ENCODE results near the gene EI24.
A peak's percentile ranks its signal among the peaks of the same experiment; 100 is the strongest.
"Not testable (repeated sequence)": the region's sequence is repeated elsewhere in the genome, so short reads cannot be mapped to it uniquely, and the experiment has no call there.

Gene EI24

DNA sequence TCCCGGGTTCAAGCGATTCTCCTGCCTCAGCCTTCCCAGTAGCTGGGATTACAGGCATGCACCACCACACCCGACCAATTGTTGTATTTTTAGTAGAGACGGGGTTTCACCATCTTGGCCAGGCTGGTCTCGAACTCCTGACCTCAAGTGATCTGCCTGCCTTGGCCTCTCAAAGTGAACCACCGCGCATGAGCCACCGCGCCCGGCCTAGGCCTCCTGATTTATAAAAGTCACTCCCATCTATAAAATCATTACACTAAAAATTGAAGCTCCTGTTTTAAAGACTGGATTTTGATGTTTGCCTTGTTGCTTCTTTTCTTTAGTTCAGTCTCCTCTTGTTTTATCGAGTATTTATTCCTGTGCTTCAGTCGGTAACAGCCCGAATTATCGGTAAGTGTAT lies 7.9 kb downstream of the EI24 start:
- H3K27ac ChIP-seq, H3K4me3 ChIP-seq: not testable (repeated sequence)

DNA sequence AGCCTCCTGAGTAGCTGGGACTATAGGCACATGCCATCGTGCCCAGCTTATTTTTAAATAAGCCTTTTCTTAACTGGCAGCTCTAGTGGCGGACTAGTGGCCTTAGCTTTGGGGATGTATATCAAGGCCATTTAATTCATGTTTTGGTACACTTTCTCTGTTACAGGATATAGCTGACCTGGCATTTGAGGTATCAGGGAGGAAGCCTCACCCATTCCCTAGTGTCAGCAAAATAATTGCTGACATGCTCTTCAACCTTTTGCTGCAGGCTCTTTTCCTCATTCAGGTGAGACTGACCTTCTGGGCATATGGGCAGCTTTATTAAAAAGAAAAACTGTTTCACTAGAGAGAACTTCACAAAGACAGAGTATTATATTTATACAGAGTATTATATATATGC lies 9.5 kb downstream of the EI24 start:
- no peak overlapping the region for H3K27ac ChIP-seq
- no peak overlapping the region for H3K4me3 ChIP-seq

DNA sequence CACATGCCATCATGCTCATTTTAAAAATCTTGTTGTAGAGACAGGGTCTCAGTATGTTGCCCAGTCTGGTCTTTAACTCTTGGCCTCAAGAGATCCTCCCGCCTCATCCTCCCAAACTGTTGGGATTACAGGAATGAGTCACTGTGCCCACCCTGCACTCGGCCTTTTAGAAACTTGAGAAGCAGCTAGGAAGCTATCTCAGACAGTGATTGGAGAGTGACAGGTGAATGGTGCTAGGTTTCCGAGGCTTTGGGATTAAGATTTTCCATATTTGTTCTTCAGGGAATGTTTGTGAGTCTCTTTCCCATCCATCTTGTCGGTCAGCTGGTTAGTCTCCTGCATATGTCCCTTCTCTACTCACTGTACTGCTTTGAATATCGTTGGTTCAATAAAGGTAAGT lies 10.5 kb downstream of the EI24 start:
- no peak overlapping the region for H3K27ac ChIP-seq

DNA sequence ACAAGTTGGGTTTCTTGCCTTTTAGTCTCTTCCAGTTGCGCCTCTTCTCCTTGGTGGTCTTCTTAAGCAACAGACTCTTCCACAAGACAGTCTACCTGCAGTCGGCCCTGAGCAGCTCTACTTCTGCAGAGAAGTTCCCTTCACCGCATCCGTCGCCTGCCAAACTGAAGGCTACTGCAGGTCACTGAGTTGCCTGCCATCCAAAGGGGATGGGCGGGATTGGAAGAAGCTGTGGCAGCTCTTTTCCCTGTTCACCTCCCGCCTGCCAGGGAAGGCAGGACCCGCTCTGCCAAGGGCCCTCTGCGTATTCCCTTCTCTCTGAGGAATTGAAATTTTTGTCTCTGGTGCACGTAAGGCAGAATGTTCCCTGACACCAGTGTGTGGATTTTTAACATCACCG lies 14.2 kb downstream of the EI24 start:
- H3K4me3 ChIP-seq, result no peak overlapping the region
- peak overlapping the region in 1 of 21 experiments; percentile 35 for H3K27ac ChIP-seq

More for the DNA sequence above, 10.5 kb downstream of the EI24 start:
- no peak overlapping the region for H3K4me3 ChIP-seq

DNA sequence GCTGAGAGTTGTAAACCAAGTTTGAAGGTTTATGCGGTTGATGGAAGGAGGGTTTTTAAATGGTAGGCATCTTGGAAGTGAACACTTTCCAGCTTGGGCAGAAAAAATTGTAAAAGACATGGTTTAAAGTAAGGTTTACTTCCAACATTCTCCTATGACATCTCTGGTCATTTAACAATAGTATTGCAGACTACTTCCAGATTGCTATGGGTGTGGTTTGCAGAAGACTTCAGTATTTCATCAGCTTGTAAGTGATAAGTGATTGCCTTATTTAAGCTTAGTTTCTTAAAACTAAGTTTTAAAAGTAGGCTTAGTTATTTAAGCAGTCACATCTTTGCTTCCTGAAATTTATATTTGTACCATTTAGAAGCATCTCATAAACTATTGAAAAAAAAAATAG lies 16.2 kb downstream of the EI24 start:
- Histone ChIP-seq H3K27ac (no peak overlapping the region), H3K4me3 (no peak overlapping the region)

DNA sequence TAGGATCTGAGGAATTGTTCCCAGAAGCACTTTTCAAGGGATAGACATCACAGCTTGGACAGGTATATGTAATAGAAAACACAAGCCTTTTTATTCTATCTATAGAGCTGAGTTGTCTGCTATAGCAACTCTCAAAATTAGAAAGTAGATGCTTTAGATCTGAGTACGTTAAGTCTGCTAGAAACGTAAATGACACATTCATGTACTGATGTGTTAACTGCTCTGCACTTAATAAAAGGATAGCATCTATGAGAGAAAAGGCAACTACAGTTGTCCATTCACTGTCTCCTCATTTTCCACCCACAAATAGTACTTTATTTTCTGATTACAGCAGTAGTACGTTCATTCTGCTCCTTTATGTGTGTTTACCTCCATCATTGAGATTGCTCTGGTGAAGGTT lies 17.3 kb downstream of the EI24 start:
- H3K4me3 ChIP-seq, result no peak overlapping the region

DNA sequence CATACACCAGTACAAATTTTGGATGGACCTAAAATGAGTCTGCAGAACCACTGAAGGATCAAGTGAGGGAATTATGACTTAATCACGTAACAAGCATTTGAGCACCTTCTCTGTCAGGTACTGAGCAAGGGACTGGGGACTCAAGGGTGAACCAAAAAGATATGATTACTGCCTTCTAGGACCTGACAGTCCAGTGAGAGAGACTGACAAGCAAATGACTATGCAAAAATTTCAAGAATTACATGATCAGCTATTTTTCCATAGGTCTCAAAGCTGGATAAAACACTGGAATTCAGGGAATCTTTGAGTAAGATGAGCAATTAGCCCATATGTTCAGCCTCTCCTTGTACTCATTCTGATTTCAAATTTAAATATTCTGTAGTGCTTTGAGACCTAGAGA lies 18.2 kb downstream of the EI24 start:
- H3K27ac ChIP-seq, result no peak overlapping the region
- no peak overlapping the region for H3K4me3 ChIP-seq

More for the DNA sequence above, 17.3 kb downstream of the EI24 start:
- H3K27ac ChIP-seq, result no peak overlapping the region

DNA sequence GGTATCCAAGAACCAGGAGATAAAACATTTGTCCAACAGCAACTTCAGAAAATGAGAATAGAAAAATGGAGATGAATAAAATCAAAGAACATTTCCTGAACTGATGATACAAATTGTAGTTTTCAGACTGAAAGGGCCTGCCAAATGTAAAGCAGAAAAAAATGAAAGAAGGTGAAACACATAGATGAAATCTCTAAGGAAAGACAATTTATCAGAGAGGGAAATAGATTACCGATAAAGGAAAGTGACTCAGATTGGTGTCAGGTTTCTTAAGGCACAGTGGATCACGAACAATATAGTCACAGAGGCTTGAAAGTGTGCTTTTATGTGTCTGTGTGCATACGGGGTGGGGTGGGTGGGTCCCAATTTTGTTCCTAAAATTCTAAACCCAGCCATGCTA lies 19.2 kb downstream of the EI24 start:
- Histone ChIP-seq H3K27ac (no peak overlapping the region), H3K4me3 (no peak overlapping the region)

DNA sequence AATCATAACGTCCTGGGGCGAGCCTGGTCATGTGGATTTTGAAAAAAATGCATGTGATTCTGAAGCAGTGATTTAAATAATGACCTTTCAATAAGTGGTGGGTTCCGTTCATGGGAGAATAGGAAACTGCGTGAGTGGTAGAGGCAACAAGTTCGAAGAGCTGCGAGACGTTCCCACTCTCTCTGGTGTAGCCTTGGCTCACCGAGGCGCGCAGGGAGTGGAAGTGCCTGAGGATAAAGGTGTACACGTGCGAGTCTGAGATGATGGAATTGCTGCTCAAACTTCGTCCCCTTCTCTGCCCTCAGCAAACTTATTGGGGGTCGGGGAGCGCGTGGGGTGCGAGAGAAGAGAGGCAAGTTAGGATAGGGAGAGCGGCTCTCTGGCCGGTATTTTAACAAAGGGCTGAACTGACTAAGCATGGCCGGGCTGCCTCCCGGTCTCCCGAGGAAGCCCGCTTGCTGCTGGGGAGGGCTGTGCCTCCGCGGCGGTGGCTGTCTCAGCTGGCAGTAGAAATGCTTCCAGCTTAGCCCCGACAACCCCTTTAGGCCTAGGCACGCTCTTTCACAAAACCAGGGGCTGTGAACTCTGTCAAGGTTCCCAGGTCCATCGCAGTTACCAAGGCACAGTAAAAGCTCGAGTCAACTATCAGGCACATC lies 22.5 kb downstream of the EI24 start:
- H3K4me3 ChIP-seq, result peak overlapping the region; percentile 56 to 97 (median 76)
- peak overlapping the region; percentile 82 to 100 (median 96) for H3K27ac ChIP-seq

DNA sequence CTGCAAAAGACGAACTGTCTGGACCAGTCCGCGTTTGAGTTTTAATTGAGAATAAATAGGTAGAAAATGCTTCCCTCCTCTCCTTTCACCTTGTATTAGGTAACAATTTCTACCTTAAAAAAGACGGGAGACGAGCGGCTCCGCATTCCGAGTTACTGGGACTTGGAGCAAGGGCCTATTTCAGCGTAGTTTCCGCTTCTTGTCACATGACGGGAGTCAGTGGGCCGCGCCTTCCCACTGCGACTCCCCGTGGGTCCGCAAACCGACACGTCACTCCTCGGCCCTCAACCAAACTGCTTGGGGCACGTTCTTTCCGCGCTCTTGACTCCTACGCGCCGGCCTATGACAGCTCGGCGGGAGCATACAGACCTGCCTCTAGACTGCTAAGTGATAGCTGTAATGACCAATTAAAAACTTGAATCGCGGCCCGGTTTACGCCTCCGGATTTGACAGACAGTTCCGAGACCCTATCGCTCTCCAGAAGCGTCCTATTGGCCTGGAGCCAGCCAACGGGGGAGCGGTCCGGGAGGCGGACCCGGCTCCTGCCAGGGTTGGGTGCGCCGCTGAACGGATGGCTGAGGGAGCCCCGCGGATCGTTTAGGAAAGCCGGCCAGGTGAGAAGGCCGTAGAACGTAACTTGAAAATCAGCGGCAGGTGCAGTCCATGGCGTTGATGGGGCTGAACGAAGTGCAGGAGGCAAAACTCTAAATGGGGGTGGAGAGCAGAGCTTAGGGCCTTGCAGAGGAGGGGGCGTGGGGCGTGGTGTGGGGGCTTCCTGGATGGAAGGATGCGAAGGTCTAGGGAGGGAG lies 23.2 kb downstream of the EI24 start, which contains the start of gene STT3A:
Gene STT3A, plus strand, starts transcription at position 548 of the 809 bp plus-strand sequence. CDS start 3,064 bp downstream, outside the sequence.
- peak within 1 kb of the TSS; percentile 82 to 100 (median 96) for H3K27ac ChIP-seq
- peak within 1 kb of the TSS; percentile 62 to 97 (median 76) for H3K4me3 ChIP-seq

DNA sequence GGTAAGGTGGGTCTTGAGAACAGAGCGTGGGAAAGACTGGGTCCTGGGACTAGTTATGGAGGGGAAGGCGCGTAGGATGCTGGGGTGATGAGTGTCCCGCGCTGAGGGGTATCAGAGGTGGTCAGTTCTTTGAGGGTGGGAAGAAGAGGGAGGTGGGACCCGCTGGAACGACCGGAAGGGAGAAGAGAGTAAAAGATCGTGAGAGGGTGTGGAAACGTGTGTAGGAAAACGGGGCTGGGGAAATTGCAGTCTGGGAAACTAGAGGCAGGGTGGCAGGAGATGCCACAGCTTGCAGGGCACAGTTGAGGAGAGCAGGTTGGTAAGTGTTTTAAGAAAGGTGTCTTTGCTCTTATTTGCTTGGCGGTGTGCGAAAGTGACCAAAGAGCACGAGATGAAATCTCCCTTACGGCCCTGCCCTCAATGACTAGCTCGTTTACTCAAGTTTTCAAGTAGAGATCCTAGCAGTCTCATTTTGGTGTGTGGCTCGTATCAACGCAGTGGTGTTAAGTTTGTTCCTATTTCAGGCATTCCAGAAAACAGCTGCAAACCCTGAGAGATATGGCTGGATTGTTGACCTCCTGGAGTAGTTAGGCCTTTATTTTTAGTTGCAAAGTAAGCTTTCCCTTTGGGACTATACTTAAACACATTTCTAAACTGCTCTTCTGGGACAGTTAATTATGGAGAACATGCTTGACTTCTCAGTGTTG lies 24.0 kb downstream of the EI24 start:
- Histone ChIP-seq H3K27ac (peak overlapping the region in 20 of 21 experiments; percentile 39 to 99 (median 87)), H3K4me3 (peak overlapping the region; percentile 62 to 97 (median 76))

DNA sequence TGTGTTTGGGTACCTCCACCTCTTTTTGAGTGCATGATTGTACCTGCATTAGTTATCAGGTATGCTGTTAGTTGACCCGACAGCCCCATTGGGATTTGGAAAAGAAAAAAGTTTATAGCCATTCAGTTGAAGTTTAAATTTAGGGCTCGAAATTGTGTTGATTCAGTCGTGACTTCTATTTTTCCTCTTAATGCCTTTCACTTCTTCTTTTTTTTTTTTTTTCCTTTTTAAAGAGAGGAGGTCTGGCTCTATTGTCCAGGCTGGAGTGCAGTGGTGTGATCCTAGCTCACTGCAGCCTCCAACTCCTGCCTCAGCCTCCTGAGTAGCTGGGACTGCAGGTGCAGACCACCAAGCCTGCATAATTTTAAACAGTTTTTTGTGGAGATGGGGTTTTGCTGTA lies 25.7 kb downstream of the EI24 start:
- Histone ChIP-seq H3K4me3 (no peak overlapping the region), H3K27ac (no peak overlapping the region)

DNA sequence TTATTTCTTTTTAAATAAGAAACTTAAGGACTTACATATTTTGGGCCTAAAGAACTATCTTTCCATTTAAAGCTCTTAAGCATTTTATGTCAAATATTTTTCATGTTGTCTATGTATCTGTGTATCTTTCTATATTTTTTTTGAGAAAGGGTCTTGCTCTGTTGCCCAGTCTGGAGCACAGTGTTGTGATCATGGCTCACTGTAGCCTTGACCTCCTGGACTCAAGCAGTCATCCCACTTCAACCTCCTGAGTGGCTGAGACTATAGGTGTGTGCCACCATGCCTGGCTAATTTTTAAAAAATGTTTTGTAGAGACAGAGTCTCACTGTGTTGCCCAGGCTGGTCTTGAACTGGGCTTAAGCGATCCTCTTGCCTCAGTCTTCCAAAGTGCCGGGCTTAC lies 31.4 kb downstream of the EI24 start:
- Histone ChIP-seq H3K27ac (no peak overlapping the region), H3K4me3 (no peak overlapping the region)

DNA sequence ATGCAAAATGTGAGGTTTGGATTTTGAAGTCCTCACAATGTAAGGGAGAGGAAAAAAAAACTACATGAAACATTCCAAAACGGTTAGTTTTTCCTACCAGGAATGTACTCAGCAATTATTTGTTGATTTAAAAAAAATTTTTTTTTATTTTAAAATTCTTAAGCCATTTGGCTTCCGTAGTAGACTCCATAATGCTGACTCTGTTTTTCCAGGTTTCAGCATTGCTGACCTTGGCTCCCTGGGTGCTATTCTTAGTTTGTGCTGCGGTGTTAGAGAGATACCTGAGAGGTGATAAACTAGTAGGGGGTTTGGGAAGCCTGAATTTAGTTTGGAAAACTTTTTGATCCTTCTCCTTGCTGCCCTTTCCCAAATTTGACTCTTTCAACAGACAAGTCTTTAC lies 33.9 kb downstream of the EI24 start:
- Histone ChIP-seq H3K4me3 (no peak overlapping the region), H3K27ac (no peak overlapping the region)

DNA sequence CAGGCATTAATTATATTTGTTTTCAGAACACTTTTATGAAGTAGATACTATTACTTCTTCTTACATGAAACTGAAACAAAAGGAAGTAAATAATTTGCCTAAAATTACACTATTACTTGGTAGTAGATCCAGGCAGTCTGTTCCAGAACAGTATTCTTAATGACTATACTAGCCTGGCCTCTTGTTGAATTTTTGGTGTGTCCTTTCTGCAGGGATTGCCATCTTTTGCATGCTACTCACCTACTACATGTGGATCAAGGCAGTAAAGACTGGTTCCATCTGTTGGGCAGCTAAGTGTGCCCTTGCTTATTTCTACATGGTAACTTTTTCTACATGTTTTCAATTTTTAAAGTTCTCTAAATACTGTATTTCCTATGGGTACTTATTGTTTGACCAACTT lies 36.1 kb downstream of the EI24 start:
- Histone ChIP-seq H3K4me3 (no peak overlapping the region), H3K27ac (no peak overlapping the region)

DNA sequence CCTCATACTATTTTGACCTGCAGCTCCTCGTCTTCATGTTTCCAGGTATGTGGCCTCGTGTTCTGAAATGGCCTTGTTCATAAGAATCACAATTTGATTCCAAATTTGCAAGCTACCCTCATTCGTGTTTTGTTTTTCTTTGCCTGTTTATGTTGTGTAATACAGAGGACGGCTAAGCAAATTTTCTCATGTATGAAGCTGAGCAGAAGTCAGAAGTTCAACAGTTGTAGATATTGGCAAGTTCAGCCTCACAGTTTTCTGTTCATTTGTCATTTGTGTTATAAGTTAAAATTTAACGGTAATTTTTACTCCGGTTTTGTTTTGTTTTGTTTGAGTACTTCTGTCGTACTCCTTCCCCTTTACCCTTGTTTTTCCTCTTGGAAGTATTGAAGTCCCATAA lies 40.3 kb downstream of the EI24 start:
- Histone ChIP-seq H3K4me3 (no peak overlapping the region), H3K27ac (no peak overlapping the region)

DNA sequence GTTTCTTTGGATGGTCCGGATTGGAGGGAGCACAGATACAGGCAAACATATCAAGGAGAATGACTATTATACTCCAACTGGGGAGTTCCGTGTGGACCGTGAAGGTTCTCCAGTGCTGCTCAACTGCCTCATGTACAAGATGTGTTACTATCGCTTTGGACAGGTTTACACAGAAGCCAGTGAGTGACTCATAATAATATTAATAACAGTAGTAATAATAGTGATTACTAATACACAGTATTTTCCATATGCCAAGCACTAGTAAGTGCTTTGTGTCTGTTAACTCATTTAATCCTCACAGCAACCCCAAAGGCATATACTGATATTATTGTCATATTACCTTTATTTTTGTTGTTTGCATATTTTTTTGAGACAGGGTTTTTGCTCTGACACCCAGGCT lies 49.1 kb downstream of the EI24 start:
- H3K4me3 ChIP-seq, result no peak overlapping the region
- H3K27ac ChIP-seq, result no peak overlapping the region

DNA sequence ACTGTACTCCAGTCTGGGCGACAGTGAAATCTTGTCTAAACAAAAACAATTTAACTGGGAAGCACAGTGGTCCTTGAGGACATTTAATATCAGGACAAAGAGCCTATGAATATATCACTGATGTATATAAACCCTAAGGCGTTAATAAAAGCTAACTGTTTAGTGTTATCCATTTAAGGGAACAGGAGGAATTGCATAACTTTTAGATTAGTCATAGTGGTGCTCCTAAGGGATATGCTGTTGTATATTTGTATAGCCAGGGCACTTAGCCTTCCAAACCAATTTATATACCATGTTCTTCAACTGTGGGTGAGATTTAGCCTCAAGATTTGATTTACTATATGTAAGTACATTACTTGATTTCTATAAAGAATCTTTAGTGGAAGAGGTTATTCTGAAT lies 52.7 kb downstream of the EI24 start:
- Histone ChIP-seq H3K4me3 (no peak overlapping the region), H3K27ac (no peak overlapping the region)

DNA sequence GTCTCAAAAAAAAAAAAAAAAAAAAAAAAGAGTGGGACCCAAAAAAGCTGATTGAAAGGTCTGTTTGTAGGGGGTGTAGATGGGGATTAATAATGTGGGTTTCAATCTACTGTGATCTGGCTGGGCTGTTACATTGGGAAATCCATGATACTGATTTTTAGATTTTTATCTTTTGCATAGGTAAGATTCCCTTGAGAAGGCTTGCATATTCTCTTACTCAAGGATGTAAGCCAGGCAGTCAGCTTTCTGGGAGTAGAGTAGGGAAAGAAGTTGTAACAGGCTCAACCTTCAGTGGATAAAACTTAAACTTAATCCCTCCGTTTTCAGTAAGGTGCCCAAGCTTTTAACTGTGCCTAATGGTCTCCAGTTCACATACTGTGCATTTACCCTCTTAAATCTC lies 53.8 kb downstream of the EI24 start:
- no peak overlapping the region for H3K4me3 ChIP-seq
- no peak overlapping the region for H3K27ac ChIP-seq

DNA sequence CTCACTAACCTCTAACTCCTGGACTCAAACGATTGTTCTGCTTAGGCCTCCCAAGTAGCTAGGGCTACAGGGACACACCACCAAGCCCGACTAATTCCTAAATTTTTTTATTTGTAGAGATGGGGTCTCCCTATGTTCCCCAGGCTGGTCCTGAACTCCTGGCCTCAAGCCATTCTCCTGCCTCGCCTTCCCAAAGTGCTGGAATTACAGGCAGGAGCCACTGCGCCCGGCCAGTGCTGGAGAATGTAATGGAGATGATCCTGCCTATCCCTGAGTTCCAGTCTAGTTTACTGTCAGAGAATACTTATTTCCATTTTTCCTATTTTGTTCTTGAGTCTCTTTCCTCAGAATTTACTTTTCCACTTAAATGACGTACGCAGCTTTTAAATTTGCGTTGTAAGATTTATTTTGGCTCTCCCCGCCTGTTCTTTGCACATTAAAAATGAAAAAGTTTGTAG lies 55.5 kb downstream of the EI24 start, which contains the start of gene CHEK1:
Gene CHEK1, plus strand, starts transcription at position 408 of the 458 bp plus-strand sequence. CDS start 1,606 bp downstream, outside the sequence.
- Histone ChIP-seq H3K27ac (peak within 1 kb of the TSS; percentile 66 to 98 (median 93)), H3K4me3 (peak within 1 kb of the TSS; percentile 60 to 82 (median 70))

Measured in skin epidermis (tissue), 12 donors.